Measurements from ENCODE around the gene GRK5. TPM values are rescaled to one million over a fixed set of nuclear protein-coding genes. Genes with fewer than 3 reads are reported as not detected.

The GRK5 gene
- total RNA-seq, 1 experiment from 2014 or later, result 58.2 TPM

- Histone ChIP-seq H3K27me3 (replicated peaks; ENCODE audit: insufficient read depth, low read depth, low read length, poor library complexity) (no peaks in the 10 kb centered on the region), H3K4me3 (ENCODE audit: low read depth, low read length, poor library complexity, severe bottlenecking) (no peak overlapping the region), H3K9me3 (ENCODE audit: low read depth, low read length, poor library complexity, severe bottlenecking) (no peaks in the 10 kb centered on the region), H3K4me1 (ENCODE audit: insufficient read depth, low read length, poor library complexity, severe bottlenecking) (peaks cover 8% of the 10 kb centered on the region), H3K27ac (ENCODE audit: low read depth, low read length, poor library complexity, severe bottlenecking) (no peak overlapping the region), H3K36me3 (ENCODE audit: insufficient read depth, low read length, poor library complexity, severe bottlenecking) (peaks cover 35% of the 10 kb centered on the region)
- CTCF ChIA-PET, result no interaction called here
- POLR2A ChIA-PET (ENCODE audit: low non-redundant PET), result no interaction called here
- TF ChIP-seq EZH2 (IDR thresholded peaks at IDR 0.05; ENCODE audit: borderline replicate concordance, low read depth, low read length, poor library complexity, severe bottlenecking) (no peak), CTCF (conservative IDR thresholded peaks at IDR 0.05; ENCODE audit: low read depth, low read length) (no peak)
- DNase-seq (ENCODE audit: low spot score), result no peak
- intact Hi-C loops (cut with micrococcal nuclease; ENCODE audit: unreplicated experiment), result no loop called here
- no TSS peak for BruUV-seq (replicated peaks)
Observed at GRCh38 chr10:119425881-119426170, 218.5 kb downstream of the GRK5 start.

- ChIA-PET POLR2A (ENCODE audit: low non-redundant PET) (no interaction called here), CTCF (no interaction called here)
- intact Hi-C loops (cut with micrococcal nuclease; ENCODE audit: unreplicated experiment), result no loop called here
- Histone ChIP-seq H3K4me1 (ENCODE audit: insufficient read depth, low read length, poor library complexity, severe bottlenecking) (peaks cover 2% of the 10 kb centered on the region), H3K9me3 (ENCODE audit: low read depth, low read length, poor library complexity, severe bottlenecking) (no peaks in the 10 kb centered on the region), H3K4me3 (ENCODE audit: low read depth, low read length, poor library complexity, severe bottlenecking) (no peak overlapping the region), H3K36me3 (ENCODE audit: insufficient read depth, low read length, poor library complexity, severe bottlenecking) (peaks cover 42% of the 10 kb centered on the region), H3K27ac (ENCODE audit: low read depth, low read length, poor library complexity, severe bottlenecking) (no peak overlapping the region), H3K27me3 (replicated peaks; ENCODE audit: insufficient read depth, low read depth, low read length, poor library complexity) (no peaks in the 10 kb centered on the region)
- DNase-seq (ENCODE audit: low spot score), result no peak
- TF ChIP-seq EZH2 (IDR thresholded peaks at IDR 0.05; ENCODE audit: borderline replicate concordance, low read depth, low read length, poor library complexity, severe bottlenecking), result no peak
- TF ChIP-seq CTCF (conservative IDR thresholded peaks at IDR 0.05; ENCODE audit: low read depth, low read length), result no peak
- no TSS peak for BruUV-seq (replicated peaks)
Observed at GRCh38 chr10:119426699-119427098, 219.3 kb downstream of the GRK5 start.

GRCh38 chr10:119427263-119427864 lies 220.0 kb downstream of the GRK5 start:
- intact Hi-C loops (cut with micrococcal nuclease; ENCODE audit: unreplicated experiment), result no loop called here
- Histone ChIP-seq H3K36me3 (ENCODE audit: insufficient read depth, low read length, poor library complexity, severe bottlenecking) (peaks cover 48% of the 10 kb centered on the region), H3K4me3 (ENCODE audit: low read depth, low read length, poor library complexity, severe bottlenecking) (no peak overlapping the region), H3K27me3 (replicated peaks; ENCODE audit: insufficient read depth, low read depth, low read length, poor library complexity) (no peaks in the 10 kb centered on the region), H3K9me3 (ENCODE audit: low read depth, low read length, poor library complexity, severe bottlenecking) (no peaks in the 10 kb centered on the region), H3K4me1 (ENCODE audit: insufficient read depth, low read length, poor library complexity, severe bottlenecking) (no peaks in the 10 kb centered on the region), H3K27ac (ENCODE audit: low read depth, low read length, poor library complexity, severe bottlenecking) (no peak overlapping the region)
- no peak for DNase-seq (ENCODE audit: low spot score)
- TF ChIP-seq CTCF (conservative IDR thresholded peaks at IDR 0.05; ENCODE audit: low read depth, low read length) (no peak), EZH2 (IDR thresholded peaks at IDR 0.05; ENCODE audit: borderline replicate concordance, low read depth, low read length, poor library complexity, severe bottlenecking) (no peak)
- CTCF ChIA-PET, result no interaction called here
- BruUV-seq (replicated peaks), result no TSS peak
- POLR2A ChIA-PET (ENCODE audit: low non-redundant PET), result no interaction called here
